Anterior cingulate cortex (tissue), 58 donors: ENCODE data around the gene LPP.

Experiments
- DNase-seq, 58 donors: peaks; one replicate each; lab custom pipeline; 2025; lab: John Stamatoyannopoulos, UW

Gene LPP

DNA sequence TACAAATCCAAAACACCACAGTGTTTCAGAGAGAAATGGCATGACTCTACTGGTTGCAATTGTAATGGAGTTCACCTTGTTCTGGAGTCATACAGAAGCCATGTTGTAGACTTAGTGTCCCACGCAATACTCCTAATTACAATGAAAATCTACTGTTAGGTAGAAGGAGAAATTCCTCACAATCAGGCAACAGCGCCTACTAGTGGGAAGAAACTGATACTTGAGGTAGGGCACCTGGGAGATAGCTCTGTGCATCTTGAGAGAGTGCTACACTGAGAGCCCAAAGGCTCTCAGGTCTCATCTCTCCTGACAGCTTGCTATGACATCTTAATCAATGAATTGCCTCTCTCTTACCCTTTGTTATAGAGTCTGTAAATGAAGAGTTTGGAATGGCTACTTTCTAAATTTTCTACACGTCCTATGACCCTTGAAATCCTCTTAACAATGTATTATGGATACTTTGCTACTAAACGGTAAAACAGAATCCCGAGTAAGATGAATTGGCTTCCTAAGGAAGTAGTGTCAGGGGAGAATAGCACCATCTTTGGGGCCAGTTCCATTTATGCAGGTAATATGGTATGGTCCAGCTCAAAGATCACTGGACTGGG, 595.2 kb downstream of the LPP start:
- DNase-seq: no peak

GRCh38 chr3:188749830-188750229, 595.9 kb downstream of the LPP start:
- no peak for DNase-seq

GRCh38 chr3:188750617-188751016, 596.7 kb downstream of the LPP start:
- no peak for DNase-seq

DNA sequence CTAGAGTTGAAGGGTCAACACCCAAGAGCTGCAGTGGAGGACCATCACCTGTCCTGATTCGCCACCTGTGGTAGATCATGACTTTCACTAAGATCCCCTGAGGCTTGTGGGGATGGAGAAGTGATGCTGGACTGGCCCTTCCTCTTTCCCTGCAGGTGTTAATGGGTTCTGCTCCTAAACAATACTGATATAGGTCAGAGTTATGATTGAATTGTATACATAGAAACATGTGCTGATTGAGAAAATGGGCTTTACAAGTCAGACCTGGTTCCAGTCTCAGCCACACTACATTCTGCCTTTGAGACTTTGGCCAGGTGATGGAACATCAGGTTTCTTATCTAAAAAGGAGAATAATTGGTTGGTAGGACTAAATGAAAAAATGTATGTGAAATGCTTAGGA, 598.9 kb downstream of the LPP start:
- DNase-seq: no peak

GRCh38 chr3:188754267-188754666, 600.3 kb downstream of the LPP start:
- no peak for DNase-seq

DNA sequence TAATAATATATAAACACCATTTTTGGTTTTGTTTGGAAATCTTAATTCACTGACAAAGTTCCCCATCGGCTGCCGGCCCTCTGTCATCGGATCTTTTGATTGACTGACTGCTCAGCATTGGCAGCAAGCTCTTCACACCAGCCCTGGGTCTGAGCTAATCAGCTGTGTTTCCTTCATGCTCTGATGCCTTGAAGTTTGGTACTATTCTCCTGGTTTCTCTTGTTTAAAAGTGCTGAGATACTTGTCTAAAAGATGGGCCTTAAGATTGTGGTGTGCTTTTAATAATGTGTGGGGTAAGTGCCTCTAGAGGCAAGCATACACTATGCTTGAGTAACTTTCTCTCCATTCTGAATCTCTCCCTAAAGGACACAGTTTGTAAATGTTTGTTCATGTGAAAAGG, 602.3 kb downstream of the LPP start:
- DNase-seq: no peak

- no peak for DNase-seq
These were observed 605.5 kb downstream of the LPP start for GRCh38 chr3:188759336-188760005.

DNA sequence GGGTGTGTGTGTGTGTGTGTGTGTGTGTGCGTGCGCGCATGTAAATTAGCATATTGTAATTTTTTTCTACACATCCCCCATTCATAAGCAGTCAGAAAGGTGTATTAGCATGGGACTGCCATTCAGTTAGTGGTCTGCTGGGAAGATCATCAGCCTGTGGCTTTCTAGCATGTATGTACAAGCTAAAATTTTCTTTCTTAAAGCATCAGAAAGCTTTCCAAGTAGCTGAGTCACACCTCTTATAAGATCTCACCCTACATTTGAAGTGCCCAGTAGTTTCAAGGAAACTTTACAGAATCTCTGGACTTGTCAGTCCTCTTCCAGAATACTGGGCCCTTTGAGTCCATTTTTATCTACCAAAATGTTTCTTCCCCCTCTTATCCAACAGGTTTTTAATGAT, 606.5 kb downstream of the LPP start:
- no peak for DNase-seq

GRCh38 chr3:188761439-188761838, 607.5 kb downstream of the LPP start:
- no peak for DNase-seq

DNA sequence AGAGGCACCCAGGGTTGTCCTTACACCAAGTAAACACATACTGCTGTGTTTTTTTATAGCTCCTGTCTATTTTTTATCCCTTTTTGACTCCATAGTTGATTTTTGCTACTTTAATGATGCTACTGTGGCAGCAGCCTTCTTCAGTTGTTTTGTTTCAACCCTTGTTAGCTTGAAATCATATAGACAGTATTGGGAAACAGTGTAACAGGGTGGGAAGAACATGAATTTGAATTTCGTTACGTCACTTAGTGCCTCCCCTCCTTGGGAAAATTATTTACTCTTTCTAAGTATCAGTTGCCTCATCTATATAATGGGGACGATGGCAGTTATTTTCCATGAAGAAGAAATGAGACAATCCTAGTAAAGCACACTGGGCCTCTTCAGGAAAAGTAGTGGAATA, 608.0 kb downstream of the LPP start:
- no peak for DNase-seq

GRCh38 chr3:188764609-188765008, 610.7 kb downstream of the LPP start:
- no peak for DNase-seq

DNA sequence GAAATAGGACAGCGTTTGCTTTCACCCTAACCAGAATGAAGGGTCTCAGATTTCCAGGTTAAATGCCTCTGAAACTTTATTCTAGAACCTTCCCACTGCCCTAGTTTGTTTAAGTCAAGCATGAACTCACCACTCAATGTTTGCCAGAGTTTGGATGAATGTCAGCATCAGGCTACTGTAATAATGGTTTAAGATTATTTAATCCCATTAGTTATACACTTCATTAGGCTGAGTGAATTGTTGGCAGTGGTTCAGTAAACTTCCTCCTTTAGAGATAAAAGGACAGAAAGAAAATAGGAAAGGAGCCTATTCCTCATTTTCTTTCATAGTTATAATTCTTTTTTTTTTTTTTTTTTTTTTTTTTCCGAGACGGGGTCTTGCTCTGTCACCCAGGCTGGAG, 615.9 kb downstream of the LPP start:
- DNase-seq: no peak

GRCh38 chr3:188772886-188773285, 618.9 kb downstream of the LPP start:
- no peak for DNase-seq

DNA sequence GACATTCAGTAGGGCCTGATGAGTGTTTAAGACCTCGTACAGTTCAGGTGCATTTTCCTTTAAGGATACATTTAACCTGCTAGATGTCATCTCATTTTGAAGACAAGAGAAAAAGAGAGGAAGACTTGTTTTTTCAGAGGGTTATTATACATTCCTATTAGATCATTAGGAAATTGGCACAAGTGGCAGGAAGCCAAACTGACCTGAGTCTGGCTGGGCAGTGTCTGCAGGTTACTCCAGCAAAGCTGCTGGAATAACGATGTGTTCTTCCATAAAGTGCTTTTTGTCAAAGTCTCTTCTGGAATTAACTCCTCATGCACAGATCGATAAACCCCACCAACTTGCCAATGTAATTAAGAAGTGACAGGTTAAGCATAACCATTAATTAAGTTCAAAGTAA, 621.5 kb downstream of the LPP start:
- DNase-seq: no peak

GRCh38 chr3:188776447-188776846, 622.5 kb downstream of the LPP start:
- DNase-seq: no peak

GRCh38 chr3:188778091-188778852, 624.3 kb downstream of the LPP start:
- no peak for DNase-seq

DNA sequence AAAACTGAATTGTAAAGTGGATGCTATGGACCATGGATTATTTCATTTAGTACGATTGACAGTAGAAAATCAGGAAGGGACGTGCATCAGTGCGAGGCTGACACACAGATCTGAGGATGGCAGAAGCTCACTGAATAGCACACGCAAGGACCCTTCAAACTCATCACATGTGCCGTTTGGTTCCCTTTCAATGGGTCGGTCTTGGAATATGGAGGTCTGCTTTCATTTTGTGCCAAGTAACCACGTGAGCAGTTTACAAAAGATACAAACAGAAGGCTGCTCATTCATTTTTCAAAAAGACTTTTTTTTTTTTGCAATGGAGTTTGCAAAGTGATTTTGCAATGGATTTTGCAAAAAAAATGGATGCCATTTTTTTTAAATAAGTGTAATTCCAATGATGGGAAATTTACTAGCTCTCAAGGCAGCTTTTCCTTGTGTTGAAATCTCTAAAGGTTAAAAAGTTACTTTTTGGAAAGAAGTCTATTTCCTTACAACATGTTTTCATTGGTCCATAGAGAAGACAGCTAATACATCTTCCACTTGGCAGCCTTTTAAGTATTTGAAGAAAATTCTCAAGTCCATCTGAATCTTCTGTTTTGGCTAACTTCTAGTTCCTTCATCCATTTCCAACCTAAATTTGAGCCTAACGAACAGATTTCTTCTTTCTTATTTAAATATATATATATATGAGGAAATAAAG, 625.5 kb downstream of the LPP start:
- DNase-seq: no peak

DNA sequence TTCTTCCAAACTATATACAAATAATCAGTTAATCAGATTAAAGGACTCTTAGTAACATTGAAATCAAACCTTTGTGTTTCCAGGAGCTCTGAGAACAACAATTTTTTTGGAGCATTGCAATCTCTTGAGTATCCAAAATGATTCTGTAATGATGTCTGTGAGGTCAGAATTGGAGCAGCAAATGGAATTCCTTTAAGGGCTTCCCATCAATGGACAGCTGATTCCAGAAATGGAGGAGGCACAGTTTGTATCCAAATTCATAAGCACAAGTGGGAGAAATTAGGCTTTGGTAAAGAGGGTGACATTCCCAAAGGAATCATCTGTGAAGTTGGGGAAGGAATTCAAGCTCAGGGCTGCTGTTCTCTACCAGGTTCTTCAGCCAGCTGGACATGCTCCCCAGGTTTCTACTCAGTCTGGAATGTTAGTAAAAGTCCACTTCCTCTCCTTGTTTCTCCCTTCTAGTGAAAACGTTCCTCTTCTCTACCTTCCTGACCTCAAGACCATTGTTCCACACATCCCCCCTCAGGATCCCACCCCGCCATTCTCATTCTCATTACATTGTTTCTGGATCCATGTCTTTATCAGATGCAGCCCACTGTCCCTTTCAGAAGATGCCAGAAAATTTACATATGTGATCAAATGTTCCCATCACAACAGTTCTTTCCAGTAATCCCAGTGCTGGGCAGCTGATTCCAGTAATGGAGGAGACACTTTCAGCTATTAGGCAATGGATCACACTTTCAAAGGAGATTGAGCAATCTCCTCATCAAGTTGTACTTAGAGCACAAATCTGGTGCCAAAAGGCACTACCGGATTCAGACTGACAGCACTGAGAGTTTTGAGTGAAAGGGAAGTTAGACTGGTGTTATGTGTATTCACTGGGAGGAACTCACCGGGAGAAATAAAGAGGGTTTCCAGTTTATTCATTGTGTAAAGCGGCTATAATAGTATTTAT, 626.5 kb downstream of the LPP start:
- DNase-seq: peak in 4 of 58 donors; percentile 14 to 50 (median 38)

DNA sequence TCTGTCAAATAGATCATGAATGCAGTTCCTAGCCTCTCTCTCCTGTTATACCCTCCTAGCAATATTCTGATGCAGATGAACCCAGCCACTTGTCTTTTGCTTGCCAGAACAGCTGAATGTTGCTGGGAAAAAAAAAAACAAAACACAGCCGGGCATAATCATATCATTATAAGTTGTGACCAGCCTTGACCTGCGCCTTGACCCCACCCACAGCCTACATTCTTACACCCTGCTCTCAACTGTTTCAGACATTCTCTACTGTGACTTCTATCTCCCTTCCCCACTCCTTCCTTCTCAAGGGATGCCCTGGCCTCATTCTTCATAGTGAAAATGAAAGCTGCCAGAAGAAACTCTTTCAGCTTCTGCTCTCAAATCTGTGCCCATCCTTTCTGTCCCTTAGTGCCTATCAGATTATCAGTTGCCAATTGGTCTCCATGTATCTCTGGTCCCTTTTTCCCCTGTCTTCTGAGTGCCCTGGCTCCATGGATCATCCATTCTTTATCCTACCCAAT, 628.7 kb downstream of the LPP start:
- DNase-seq: no peak

- no peak for DNase-seq
These were observed 632.5 kb downstream of the LPP start for GRCh38 chr3:188786424-188786823.
